GM12878 (cell line): ENCODE results near the gene MAVS. TPM values are rescaled to one million over a fixed set of nuclear protein-coding genes. Genes with fewer than 3 reads are reported as not detected.

Experiments
- BCLAF1 ChIP-seq: fragments of 450-650 bp; IDR thresholded peaks from 2 replicates; pipeline ENCODE4 v1.6.1; 2017; ENCODE audit warnings: antibody characterized with exemption, mild to moderate bottlenecking, moderate library complexity
- BRCA1 ChIP-seq: IDR thresholded peaks from 2 replicates; pipeline ENCODE4 v1.6.1; 2011; ENCODE audit warnings: low read depth, low read length, improper control_type of control experiment
- CEBPB ChIP-seq, 2 experiments: fragments of 150-350 bp in 1 of 2; IDR thresholded peaks; 2 replicates each; pipeline ENCODE4 v1.6.1; 2012 to 2014; ENCODE audit warnings: low read depth in 2 of 2, low read length in 2 of 2, borderline replicate concordance in 1 of 2, inconsistent platforms in 1 of 2
- CREB1 ChIP-seq: IDR thresholded peaks from 2 replicates; pipeline ENCODE4 v1.6.1; 2012; ENCODE audit warnings: low read depth, mild to moderate bottlenecking, inconsistent platforms
- EZH2 ChIP-seq: IDR thresholded peaks from 2 replicates; pipeline ENCODE4 v1.6.1; 2012; ENCODE audit warnings: low read depth, mild to moderate bottlenecking, control low read depth, inconsistent platforms, low read length, borderline replicate concordance; ENCODE audit not compliant: control insufficient read depth
- FOXK2 ChIP-seq: fragments of 450-650 bp; IDR thresholded peaks from 2 replicates; pipeline ENCODE4 v1.6.1; 2017; ENCODE audit warnings: mild to moderate bottlenecking, moderate library complexity
- HSF1 ChIP-seq: fragments of 150-350 bp; IDR thresholded peaks from 2 replicates; pipeline ENCODE4 v1.6.1; 2014; ENCODE audit warnings: mild to moderate bottlenecking, low read depth, low read length
- JUNB ChIP-seq: IDR thresholded peaks from 2 replicates; pipeline ENCODE4 v1.6.1; 2016; ENCODE audit warnings: antibody characterized with exemption, mild to moderate bottlenecking
- LARP7 ChIP-seq: fragments of 450-650 bp; IDR thresholded peaks from 2 replicates; pipeline ENCODE4 v1.6.1; 2017; ENCODE audit warnings: mild to moderate bottlenecking
- MTA2 ChIP-seq: fragments of 450-650 bp; IDR thresholded peaks from 2 replicates; pipeline ENCODE4 v1.6.1; 2016; ENCODE audit warnings: low read depth, mild to moderate bottlenecking, moderate library complexity
- NR2C2 ChIP-seq: IDR thresholded peaks from 2 replicates; pipeline ENCODE4 v1.6.1; 2011; ENCODE audit warnings: borderline replicate concordance, low read depth; ENCODE audit not compliant: control insufficient read depth, insufficient read length
- POLR2AphosphoS5 ChIP-seq: IDR thresholded peaks from 2 replicates; pipeline ENCODE4 v1.6.1; 2011; ENCODE audit warnings: mild to moderate bottlenecking, low read length, inconsistent platforms
- RAD21 ChIP-seq: IDR thresholded peaks from 2 replicates; pipeline ENCODE4 v1.6.1; 2011; ENCODE audit warnings: mild to moderate bottlenecking, low read depth, low read length, moderate library complexity; ENCODE audit not compliant: insufficient read depth
- RBBP5 ChIP-seq: fragments of 200-600 bp; sonication (generic); conservative IDR thresholded peaks from 2 replicates; pipeline ENCODE4 v1.6.1; 2016
- RCOR1 ChIP-seq: conservative IDR thresholded peaks from 2 replicates; pipeline ENCODE4 v1.6.1; 2012; ENCODE audit warnings: low read depth, low read length, improper control_type of control experiment
- REST ChIP-seq: IDR thresholded peaks from 2 replicates; pipeline ENCODE4 v1.6.1; 2012; ENCODE audit warnings: mild to moderate bottlenecking, low read depth, low read length
- SKIL ChIP-seq: fragments of 450-650 bp; IDR thresholded peaks from 2 replicates; pipeline ENCODE4 v1.6.1; 2017; ENCODE audit warnings: mild to moderate bottlenecking, low read depth, inconsistent platforms; ENCODE audit not compliant: poor library complexity, severe bottlenecking
- SMARCA5 ChIP-seq: fragments of 450-650 bp; IDR thresholded peaks from 2 replicates; pipeline ENCODE4 v1.6.1; 2017; ENCODE audit warnings: mild to moderate bottlenecking
- STAT1 ChIP-seq: fragments of 450-650 bp; conservative IDR thresholded peaks from 2 replicates; pipeline ENCODE4 v1.6.1; 2014; ENCODE audit warnings: antibody characterized with exemption, mild to moderate bottlenecking
- ZSCAN29 ChIP-seq: fragments of 450-650 bp; IDR thresholded peaks from 2 replicates; pipeline ENCODE4 v1.6.1; 2017; ENCODE audit warnings: mild to moderate bottlenecking, moderate library complexity
- polyA plus RNA-seq, 11 experiments: library from polyadenylated mRNA; depleted of rRNA in 4 of 11; unstranded in 6 of 11; stranded (reverse) in 5 of 11; fragments of >200 nt; fragmentation: Nextera tagmentation in 4 of 11; fragmentation: Illumina TruSeq in 1 of 11; extraction: Ambion mirVana in 4 of 11; extraction: Trizol in 1 of 11; gene quantifications; 1 replicate in 1 of 11; 2 replicates in 10 of 11; pipeline versions ENCODE4 v1.2.1 to v1.2.3, GENCODE V29; 2011 to 2016; ENCODE audit warnings: inconsistent platforms in 2 of 11, missing spikeins in 2 of 11, low read depth in 1 of 11
- total RNA-seq, 4 experiments: library from RNA; depleted of rRNA in 3 of 4; stranded (reverse); fragments of >200 nt in 3 of 4; fragmentation: Illumina TruSeq in 1 of 4; extraction: Trizol in 1 of 4; gene quantifications; 2 replicates each; pipeline versions ENCODE4 v1.2.1 to v1.2.3, GENCODE V29; 2013 to 2021

MAVS gene
- total and polyA plus RNA-seq, 10 of the 15 experiments (the other 5 are each of a cell fraction or from before 2014, with no cell fraction given), result 1.6 to 25.2 (median 12.6) TPM

GRCh38 chr20:3820048-3820900 lies 26.4 kb upstream of the MAVS start, which contains the start of gene AP5S1 (continued):
- TF ChIP-seq RBBP5 (0 out of 2 replicates have a peak, but pooled peaks have one; percentile 78), EZH2 (no peak), LARP7 (peak; percentile 99), BRCA1 (no peak), REST (no peak), FOXK2 (peak; percentile 22; the same call in 1 of the 2 replicates), POLR2AphosphoS5 (peak; percentile 91), RAD21 (peak; percentile 66), STAT1 (no peak; the same call in 1 of the 2 replicates), BCLAF1 (no peak), NR2C2 (no peak), ZSCAN29 (peak; percentile 47; the same call in 1 of the 2 replicates), MTA2 (0 out of 2 replicates have a peak, but pooled peaks have one; percentile 23), SKIL (no peak), CEBPB (IDR thresholded peaks at IDR 0.05; ENCODE audit: borderline replicate concordance in 1 of 2, low read depth in 2 of 2, low read length in 2 of 2) (no peak), JUNB (no peak; the same call in 1 of the 2 replicates), HSF1 (no peak), CREB1 (peak; percentile 100), RCOR1 (no peak), SMARCA5 (peak; percentile 99)
